Cardiac ventricle fibroblast (primary cell): ENCODE results near the gene ALKBH5. TPM values are rescaled to one million over a fixed set of nuclear protein-coding genes. Genes with fewer than 3 reads are reported as not detected.

Experiments used
- total RNA-seq: library from RNA; depleted of rRNA; stranded (reverse); fragments of >200 nt; gene quantifications from 2 replicates; pipeline ENCODE4 v1.2.3, GENCODE V29; 2015

The ALKBH5 gene
- 130 and 144 TPM in 2 replicates for total RNA-seq

DNA sequence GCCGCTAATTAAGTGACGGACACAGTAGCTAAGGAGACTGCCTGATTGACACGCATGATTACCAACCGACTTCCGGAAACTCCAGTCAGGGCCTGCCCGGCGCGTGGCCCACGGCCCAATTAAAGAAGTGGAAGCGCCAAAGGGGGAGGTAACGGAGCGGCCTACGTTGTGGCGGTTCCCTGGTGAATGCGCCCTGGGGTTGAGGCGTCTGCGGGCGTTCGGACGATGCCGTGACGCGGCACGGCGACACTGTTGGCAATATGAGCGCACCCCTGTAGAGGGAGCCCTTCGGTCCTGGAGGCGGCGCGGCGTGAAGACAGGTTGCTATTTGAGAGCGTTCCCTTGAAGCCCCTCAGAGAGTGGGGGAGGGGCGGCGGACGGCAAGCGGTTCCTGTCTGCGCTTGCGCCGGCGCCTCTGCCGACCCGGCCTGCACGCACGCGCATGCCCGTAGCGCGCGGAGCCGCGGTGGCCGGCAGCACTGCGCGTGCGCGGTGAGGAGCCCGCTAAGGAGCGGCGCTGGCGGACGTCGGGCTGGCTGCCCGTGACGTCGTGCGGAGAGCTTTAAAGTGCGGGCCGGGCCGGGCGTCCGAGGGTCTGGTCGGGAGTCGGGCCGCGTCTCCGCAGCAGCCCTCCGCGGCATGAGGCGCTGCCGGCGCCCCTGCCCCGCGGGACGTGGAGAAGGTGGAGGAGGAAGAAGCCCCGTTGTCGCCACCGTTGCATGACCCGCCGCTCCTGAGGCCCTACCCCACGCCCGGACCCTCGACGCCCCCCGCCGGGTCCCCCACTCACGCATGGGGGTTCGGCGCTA, at the start of gene ALKBH5:
TSS of gene ALKBH5 (plus strand) at position 495 of the 809 bp plus-strand sequence. CDS start 416 bp downstream, outside the sequence.

DNA sequence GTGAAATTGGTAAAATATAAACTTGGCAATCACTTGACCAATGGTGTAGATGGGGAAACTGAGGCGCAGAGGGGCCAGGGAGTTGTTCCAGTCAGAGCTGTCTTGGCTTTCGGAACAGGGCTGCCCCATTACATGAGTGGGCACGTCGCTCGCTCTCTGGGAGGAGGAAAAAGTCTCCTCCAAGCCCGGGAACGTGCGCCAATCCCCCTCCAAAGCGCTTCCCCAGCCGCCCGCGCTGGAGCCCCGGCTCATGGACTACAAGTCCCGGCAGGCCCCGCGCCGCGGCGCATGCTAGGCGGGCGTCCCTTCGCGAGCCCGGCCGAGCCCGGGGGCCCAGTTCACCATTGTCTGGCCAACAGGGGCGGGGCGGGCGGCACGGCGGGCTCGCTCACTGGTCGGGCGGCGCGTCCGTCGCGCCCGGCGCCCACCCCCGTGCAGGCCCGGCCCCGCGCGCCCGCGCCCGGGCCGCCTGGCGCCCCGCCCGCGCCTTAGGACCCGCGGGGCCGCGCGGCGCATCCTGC, 41.6 kb downstream of the ALKBH5 start, which contains the start of gene LLGL1:
TSS of gene LLGL1 (plus strand) at position 515 of the 521 bp plus-strand sequence. CDS start 48 bp downstream, outside the sequence.

DNA sequence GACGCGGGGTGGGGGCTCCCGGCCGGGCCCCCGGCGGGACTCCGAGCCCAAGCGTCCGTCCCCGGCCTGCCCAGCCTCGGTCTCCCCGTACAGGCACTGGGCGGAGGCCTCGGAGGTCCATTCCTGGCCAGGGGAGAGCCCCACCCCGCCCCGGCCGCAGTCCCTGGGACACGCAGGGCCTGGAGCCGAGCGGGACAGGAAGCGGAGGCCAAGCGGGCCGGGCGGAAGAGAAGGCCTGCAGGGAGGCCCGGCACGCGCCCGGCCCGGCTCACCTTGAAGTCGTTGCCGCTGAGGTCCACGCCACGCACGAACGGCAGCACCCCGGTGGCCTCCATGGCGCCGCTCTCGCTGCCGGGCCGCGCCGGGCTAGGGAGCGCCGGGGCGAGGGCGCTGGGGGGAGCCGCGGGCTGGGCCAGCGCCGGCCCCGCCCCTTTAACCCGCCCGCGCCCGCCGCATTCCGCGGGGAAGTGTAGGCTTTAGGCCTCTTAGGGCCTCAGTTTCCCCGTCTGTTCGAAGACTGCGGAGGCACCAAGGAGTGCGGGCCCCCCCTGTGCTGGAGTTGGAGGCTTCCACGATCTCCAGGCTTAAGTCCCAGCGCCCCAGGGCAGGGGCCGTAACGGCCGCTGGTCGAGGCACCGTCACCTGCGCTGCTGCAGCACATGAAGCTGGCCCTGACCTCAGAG, 74.9 kb downstream of the ALKBH5 start, which contains the start of gene FLII:
TSS of gene FLII (minus strand) at position 383 of the 683 bp plus-strand sequence. CDS start at position 335, 48 bp downstream.

Other genes starting within 250 kb of the ALKBH5 start
- gene TOM1L2, start 211.4 kb upstream of the ALKBH5 start, total RNA-seq = 21.3 and 27.4 TPM in 2 replicates
- gene DRC3, start 211.0 kb upstream of the ALKBH5 start, total RNA-seq = 0.87 and 2.0 TPM in 2 replicates
- gene ATPAF2, start 144.7 kb upstream of the ALKBH5 start, total RNA-seq = 8.9 and 22.7 TPM in 2 replicates
- gene GID4, start 144.4 kb upstream of the ALKBH5 start, total RNA-seq = 10.3 and 10.9 TPM in 2 replicates
- gene DRG2, start 95.9 kb upstream of the ALKBH5 start, total RNA-seq = 30.1 and 32.1 TPM in 2 replicates
- 2.0 and 3.1 TPM in 2 replicates for gene MYO15A, start 75.1 kb upstream of the ALKBH5 start, total RNA-seq
- 42.2 and 46.9 TPM in 2 replicates for gene LLGL1, start 41.8 kb downstream of the ALKBH5 start, total RNA-seq
- 181 and 190 TPM in 2 replicates for gene FLII, start 74.9 kb downstream of the ALKBH5 start, total RNA-seq
- gene MIEF2, start 76.8 kb downstream of the ALKBH5 start, total RNA-seq = 13.4 and 13.6 TPM in 2 replicates
- 29.0 and 30.6 TPM in 2 replicates for gene TOP3A, start 131.2 kb downstream of the ALKBH5 start, total RNA-seq
- gene SMCR8, start 131.5 kb downstream of the ALKBH5 start, total RNA-seq = 10.7 and 12.1 TPM in 2 replicates
- gene SHMT1, start 179.7 kb downstream of the ALKBH5 start, total RNA-seq = 7.3 and 8.3 TPM in 2 replicates
- gene EVPLL, start 193.9 kb downstream of the ALKBH5 start, total RNA-seq = not detected in 2 replicates